ENCODE measurements around the gene FKBP8. TPM values are rescaled to one million over a fixed set of nuclear protein-coding genes. Genes with fewer than 3 reads are reported as not detected.

Gene FKBP8
- total RNA-seq, 1 donor from 2014 or later = 142 TPM

DNA sequence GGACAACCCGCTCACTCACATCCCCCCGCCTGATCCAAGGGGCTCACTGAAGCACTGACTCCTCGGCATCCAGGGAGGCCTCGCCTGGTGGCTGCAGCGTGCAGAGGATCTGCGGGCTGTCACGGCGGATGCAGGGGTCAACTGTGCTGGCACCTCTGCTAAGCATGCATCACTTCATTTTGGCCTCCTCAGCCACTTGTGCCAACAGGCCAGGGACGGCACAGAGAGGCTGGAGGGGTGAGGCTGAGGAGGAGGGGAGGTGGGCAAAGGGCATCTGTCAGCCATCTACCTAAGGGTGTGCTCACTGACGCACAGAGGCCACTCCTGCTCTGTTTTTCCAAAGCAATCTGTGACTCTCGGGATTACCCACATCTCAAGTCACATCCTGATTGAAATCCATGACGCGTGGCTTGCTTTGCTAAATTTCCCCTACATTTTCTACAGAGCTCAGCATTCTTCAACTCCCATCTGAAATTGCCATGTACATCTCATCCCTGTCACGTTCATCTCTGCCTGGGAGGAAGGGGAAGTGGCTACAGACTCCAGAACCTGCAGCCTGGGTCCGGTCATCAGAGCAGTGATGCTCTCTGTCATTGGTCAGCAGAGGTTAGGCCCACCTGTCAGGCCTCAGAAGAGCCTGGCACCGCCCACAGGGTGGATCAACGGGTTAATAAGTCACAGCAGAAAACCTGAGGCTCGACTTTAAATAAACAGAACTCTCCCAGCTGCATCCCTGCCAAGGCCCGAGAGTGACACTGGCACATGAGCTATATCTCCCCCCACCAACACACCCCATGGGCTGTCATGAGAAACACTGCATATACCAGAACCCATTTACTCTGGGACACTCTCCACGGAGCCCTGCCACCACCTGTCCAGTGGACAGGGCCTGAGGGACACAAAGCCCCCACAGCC is 39.1 kb downstream of the FKBP8 start:
- Histone ChIP-seq H3K27me3 (ENCODE audit: control insufficient read depth, insufficient read depth, low read length) (no peaks in the 10 kb centered on the region), H3K36me3 (ENCODE audit: control insufficient read depth, insufficient read depth, low read length) (no peaks in the 10 kb centered on the region), H3K4me3 (ENCODE audit: low read depth, low read length) (no peak overlapping the region)
- DNase-seq (ENCODE audit: low read depth) (no peak), FAIRE-seq (no peak)
- TF ChIP-seq, protein P1, sequence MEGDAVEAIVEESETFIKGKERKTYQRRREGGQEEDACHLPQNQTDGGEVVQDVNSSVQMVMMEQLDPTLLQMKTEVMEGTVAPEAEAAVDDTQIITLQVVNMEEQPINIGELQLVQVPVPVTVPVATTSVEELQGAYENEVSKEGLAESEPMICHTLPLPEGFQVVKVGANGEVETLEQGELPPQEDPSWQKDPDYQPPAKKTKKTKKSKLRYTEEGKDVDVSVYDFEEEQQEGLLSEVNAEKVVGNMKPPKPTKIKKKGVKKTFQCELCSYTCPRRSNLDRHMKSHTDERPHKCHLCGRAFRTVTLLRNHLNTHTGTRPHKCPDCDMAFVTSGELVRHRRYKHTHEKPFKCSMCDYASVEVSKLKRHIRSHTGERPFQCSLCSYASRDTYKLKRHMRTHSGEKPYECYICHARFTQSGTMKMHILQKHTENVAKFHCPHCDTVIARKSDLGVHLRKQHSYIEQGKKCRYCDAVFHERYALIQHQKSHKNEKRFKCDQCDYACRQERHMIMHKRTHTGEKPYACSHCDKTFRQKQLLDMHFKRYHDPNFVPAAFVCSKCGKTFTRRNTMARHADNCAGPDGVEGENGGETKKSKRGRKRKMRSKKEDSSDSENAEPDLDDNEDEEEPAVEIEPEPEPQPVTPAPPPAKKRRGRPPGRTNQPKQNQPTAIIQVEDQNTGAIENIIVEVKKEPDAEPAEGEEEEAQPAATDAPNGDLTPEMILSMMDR (IDR thresholded peaks at IDR 0.05; ENCODE audit: insufficient read depth, low read length, severe bottlenecking) = no peak

DNA sequence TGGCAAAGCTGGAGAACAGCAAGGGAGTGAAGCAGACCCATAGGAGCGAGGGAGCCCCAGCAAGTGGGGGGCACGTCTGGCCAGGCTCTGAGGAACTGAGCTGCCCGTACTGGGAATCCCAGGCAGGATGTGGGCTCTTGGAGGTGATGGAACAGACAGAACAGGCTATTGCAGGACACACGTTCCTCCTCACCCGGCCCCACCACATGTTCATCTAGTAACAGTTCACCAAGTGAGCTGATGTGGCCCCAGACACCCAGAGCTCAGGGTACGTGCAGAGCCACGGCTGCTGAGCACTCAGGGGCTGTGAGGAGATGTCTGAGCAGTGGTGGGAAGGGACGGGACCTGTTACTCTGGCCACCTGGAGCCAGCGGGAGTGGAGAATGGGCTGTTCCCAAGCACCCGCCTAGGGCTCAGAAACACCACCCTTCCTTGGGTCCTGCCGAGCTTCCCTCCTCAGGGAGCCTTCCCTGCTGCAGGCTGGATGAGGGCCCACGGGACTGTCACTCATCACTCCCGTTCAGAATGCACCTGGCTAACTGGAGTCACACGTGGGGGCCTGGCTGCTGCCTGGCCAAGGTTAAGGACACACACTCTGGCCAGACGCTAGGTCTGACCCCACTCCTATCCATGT is 39.9 kb downstream of the FKBP8 start:
- Histone ChIP-seq H3K4me3 (ENCODE audit: low read depth, low read length) (no peak overlapping the region), H3K36me3 (ENCODE audit: control insufficient read depth, insufficient read depth, low read length) (no peaks in the 10 kb centered on the region), H3K27me3 (ENCODE audit: control insufficient read depth, insufficient read depth, low read length) (no peaks in the 10 kb centered on the region)
- no peak for FAIRE-seq
- TF ChIP-seq, protein P1 (IDR thresholded peaks at IDR 0.05; ENCODE audit: insufficient read depth, low read length, severe bottlenecking) = no peak
- DNase-seq (ENCODE audit: low read depth) = no peak

DNA sequence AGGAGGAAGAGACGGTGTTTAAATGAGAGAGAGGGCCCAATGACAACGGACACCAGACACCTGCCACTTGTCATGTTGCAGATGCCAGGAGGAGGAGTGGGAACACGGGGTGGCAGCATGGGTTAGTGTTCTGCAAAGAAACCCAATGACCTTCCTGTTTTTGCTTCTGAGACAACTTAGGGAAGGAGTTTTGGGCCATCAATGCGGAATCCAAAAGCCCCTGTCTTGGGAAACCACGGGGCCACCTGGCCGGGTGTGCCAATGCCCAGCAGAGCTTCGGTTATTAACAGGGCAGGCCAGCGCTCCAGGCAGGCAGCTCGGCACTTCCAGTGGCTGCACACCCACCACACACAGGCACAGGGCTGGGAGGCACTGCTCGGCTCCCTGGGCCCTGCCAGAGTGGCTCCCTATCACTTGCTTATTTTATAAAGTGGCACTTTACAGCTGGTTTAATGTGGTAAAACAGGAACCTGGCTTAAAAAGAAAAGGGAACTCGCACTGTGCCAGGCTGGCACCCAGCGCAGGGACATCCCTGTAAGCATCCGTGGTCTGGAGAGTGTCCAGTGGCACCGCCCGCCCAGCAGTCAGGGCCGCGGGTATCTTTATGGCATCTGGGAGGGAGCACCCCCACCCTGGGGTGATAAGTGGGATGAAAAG is 40.6 kb downstream of the FKBP8 start:
- H3K4me3 ChIP-seq (ENCODE audit: low read depth, low read length) = no peak overlapping the region
- DNase-seq (ENCODE audit: low read depth) = no peak
- no peak for FAIRE-seq
- TF ChIP-seq, protein P1 (IDR thresholded peaks at IDR 0.05; ENCODE audit: insufficient read depth, low read length, severe bottlenecking) = no peak
- no peaks in the 10 kb centered on the region for H3K36me3 ChIP-seq (ENCODE audit: control insufficient read depth, insufficient read depth, low read length)
- no peaks in the 10 kb centered on the region for H3K27me3 ChIP-seq (ENCODE audit: control insufficient read depth, insufficient read depth, low read length)

DNA sequence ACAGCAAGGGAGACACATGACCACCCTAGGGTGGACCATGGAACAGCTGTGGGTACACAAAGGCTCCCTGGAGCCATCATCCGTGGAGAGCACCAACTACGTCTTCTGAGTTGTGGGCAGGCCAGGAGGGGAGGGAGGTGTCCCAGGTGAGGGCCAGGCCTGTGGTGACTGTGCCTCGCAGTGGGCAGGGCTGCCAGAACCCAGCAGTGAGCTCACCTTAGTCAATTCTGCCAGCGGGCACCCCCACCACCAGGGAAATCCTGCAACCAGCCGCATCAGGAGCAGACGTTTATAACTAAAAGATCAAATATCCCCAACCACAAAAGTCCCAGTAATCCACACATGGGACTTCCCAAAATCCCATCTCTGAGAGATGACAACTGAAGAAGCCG is 41.1 kb downstream of the FKBP8 start:
- FAIRE-seq (no peak), DNase-seq (ENCODE audit: low read depth) (no peak)

DNA sequence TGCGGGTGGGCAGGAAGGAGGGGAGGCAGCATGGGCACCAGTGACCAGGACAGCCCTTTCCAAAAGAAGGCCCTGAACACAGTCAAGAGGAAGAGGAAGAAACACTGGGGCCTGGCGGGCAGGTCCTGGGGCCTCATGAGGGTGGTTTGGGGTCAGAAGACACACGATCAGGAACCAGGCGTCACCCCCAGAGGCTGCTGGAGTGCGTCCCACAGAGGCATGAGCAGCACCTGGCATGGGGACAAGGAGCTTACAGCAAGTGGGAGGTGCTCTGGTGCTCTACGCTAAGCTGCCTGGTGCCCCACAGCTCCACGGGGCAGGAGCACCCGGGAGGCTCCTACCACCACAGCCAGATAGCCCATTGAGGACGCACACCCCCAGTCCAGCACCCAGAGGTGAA is 41.5 kb downstream of the FKBP8 start:
- H3K36me3 ChIP-seq (ENCODE audit: control insufficient read depth, insufficient read depth, low read length) = no peaks in the 10 kb centered on the region
- H3K27me3 ChIP-seq (ENCODE audit: control insufficient read depth, insufficient read depth, low read length) = no peaks in the 10 kb centered on the region
- DNase-seq (ENCODE audit: low read depth) = no peak
- no peak for FAIRE-seq
- TF ChIP-seq, protein P1 (IDR thresholded peaks at IDR 0.05; ENCODE audit: insufficient read depth, low read length, severe bottlenecking) = no peak
- H3K4me3 ChIP-seq (ENCODE audit: low read depth, low read length) = no peak overlapping the region

More for the DNA sequence above, 41.1 kb downstream of the FKBP8 start:
- Histone ChIP-seq H3K4me3 (ENCODE audit: low read depth, low read length) (no peak overlapping the region), H3K36me3 (ENCODE audit: control insufficient read depth, insufficient read depth, low read length) (no peaks in the 10 kb centered on the region), H3K27me3 (ENCODE audit: control insufficient read depth, insufficient read depth, low read length) (no peaks in the 10 kb centered on the region)
- TF ChIP-seq, protein P1 (IDR thresholded peaks at IDR 0.05; ENCODE audit: insufficient read depth, low read length, severe bottlenecking) = no peak

All from bronchial epithelial cell (primary cell).